ENCODE results near the gene MAPK8IP1. TPM values are rescaled to one million over a fixed set of nuclear protein-coding genes. Genes with fewer than 3 reads are reported as not detected.

The MAPK8IP1 gene
- total and polyA plus RNA-seq, 2 donors (not counting 3 experiments of a cell fraction or from before 2014, with no cell fraction given): 4.1 to 4.8 TPM

GRCh38 chr11:45924927-45925326, 39.5 kb downstream of the MAPK8IP1 start:
- no peak overlapping the region for H3K27ac ChIP-seq (ENCODE audit: insufficient read depth, low read depth, low read length)
- POLR2A ChIA-PET: no interaction called here
- dilution Hi-C loops (cut with MboI; ENCODE audit: extremely low pct_ligation_motif_present, low sequenced_read_pairs): no loop called here
- H4K20me1 ChIP-seq (replicated peaks; ENCODE audit: control insufficient read depth, extremely low read depth, insufficient read depth, low read length): no peaks in the 10 kb centered on the region
- CTCF ChIA-PET: interaction anchor here (1.3 to 2.6 kb wide), 2 partner anchors 41 to 52 kb away, joined by 3 to 8 read pairs; no protein-coding TSS in a partner anchor
- DNase-seq (ENCODE audit: low read depth, low spot score): no peak
- H3K4me1 ChIP-seq (ENCODE audit: control insufficient read depth, extremely low read depth, insufficient read depth, low read length): no peaks in the 10 kb centered on the region
- H3K4me2 ChIP-seq (ENCODE audit: insufficient read depth, low read length): no peak overlapping the region
- H3K9me3 ChIP-seq (replicated peaks; ENCODE audit: control insufficient read depth, insufficient read depth, low read length): no peaks in the 10 kb centered on the region
- H3K79me2 ChIP-seq (ENCODE audit: control insufficient read depth, insufficient read depth, low read length): no peaks in the 10 kb centered on the region
- TF ChIP-seq JUN (IDR thresholded peaks at IDR 0.05; ENCODE audit: borderline replicate concordance, insufficient read depth, insufficient read length, low read depth) (no peak), MAX (IDR thresholded peaks at IDR 0.05; ENCODE audit: insufficient read depth, insufficient read length) (no peak), GATA2 (IDR thresholded peaks at IDR 0.05; ENCODE audit: insufficient read depth, insufficient read length, low read depth, low read length) (no peak), MYC (IDR thresholded peaks at IDR 0.05; ENCODE audit: low read depth, low read length) (no peak), POLR2AphosphoS5 (IDR thresholded peaks at IDR 0.05; ENCODE audit: insufficient read depth, low read depth, low read length) (no peak), FOS (IDR thresholded peaks at IDR 0.05; ENCODE audit: borderline replicate concordance, insufficient read depth, low read length) (no peak), POLR2A (IDR thresholded peaks at IDR 0.05; ENCODE audit: low read depth, low read length) (no peak), CTCF (IDR thresholded peaks at IDR 0.05; ENCODE audit: extremely low read depth in 1 of 2, insufficient read depth in 1 of 2, low read depth in 1 of 2, low read length in 2 of 2) (no peak), EZH2 (IDR thresholded peaks at IDR 0.05; ENCODE audit: borderline replicate concordance, low read depth, low read length, severe bottlenecking) (no peak)
- no peak overlapping the region for H3K9ac ChIP-seq (replicated peaks; ENCODE audit: extremely low read depth, insufficient read depth, low read length)
- no peaks in the 10 kb centered on the region for H3K36me3 ChIP-seq (ENCODE audit: control insufficient read depth in 2 of 2, extremely low read depth in 1 of 2, insufficient read depth in 2 of 2, low read length in 2 of 2)
- H3K27me3 ChIP-seq (ENCODE audit: control insufficient read depth in 2 of 2, insufficient read depth in 2 of 2, low read length in 2 of 2): peaks cover 13 to 30% of the 10 kb centered on the region in 2 experiments
- no peak overlapping the region for H3K4me3 ChIP-seq (replicated peaks in 1 of 3; ENCODE audit: insufficient read depth in 1 of 3, low read depth in 1 of 3, low read length in 3 of 3)
- H2AFZ ChIP-seq (ENCODE audit: low read depth, low read length): no peak overlapping the region
- no peaks in the 10 kb centered on the region for H3K9me1 ChIP-seq (replicated peaks; ENCODE audit: control insufficient read depth, extremely low read depth, insufficient read depth, low read length)
- intact Hi-C loops (cut with micrococcal nuclease): no loop called here
- no TSS peak for BruUV-seq (replicated peaks)
- no peak for FAIRE-seq
